ENCODE results near the gene TBC1D3I.
"Not testable (repeated sequence)": the region's sequence is repeated elsewhere in the genome, so short reads cannot be mapped to it uniquely, and the experiment has no call there.

GRCh38 chr17:36229644-36230043, 34.7 kb downstream of the TBC1D3I start:
- not testable (repeated sequence) for TF ChIP-seq CTCF (conservative IDR thresholded peaks at IDR 0.05 in 1 of 2, IDR thresholded peaks at IDR 0.05 in 1 of 2; ENCODE audit: extremely low read depth in 1 of 2, insufficient read depth in 1 of 2, low read depth in 1 of 2, low read length in 2 of 2); EZH2 (IDR thresholded peaks at IDR 0.05; ENCODE audit: borderline replicate concordance, low read length)

Data from mammary epithelial cell (primary cell).